ENCODE data around the gene FEV. TPM values are rescaled to one million over a fixed set of nuclear protein-coding genes. Genes with fewer than 3 reads are reported as not detected.

FEV gene
- total RNA-seq, 1 donor from 2014 or later, result not detected

- intact Hi-C loops (cut with DNase I), result no loop called here
- DNase-seq, result no peak
Observed at GRCh38 chr2:219024059-219024458, 39.1 kb upstream of the FEV start.

GRCh38 chr2:219023045-219023605 is 38.1 kb upstream of the FEV start:
- H3K36me3 ChIP-seq, result no peaks in the 10 kb centered on the region
- no peak overlapping the region for H3K4me3 ChIP-seq
- no peak for TF ChIP-seq CTCF (IDR thresholded peaks at IDR 0.05)
- no peaks in the 10 kb centered on the region for H3K9me3 ChIP-seq
- H3K27me3 ChIP-seq (ENCODE audit: low read depth), result no peaks in the 10 kb centered on the region
- no peak overlapping the region for H3K27ac ChIP-seq
- no peak for DNase-seq
- no peaks in the 10 kb centered on the region for H3K4me1 ChIP-seq
- ATAC-seq, result no peak
- intact Hi-C loops (cut with DNase I), result no loop called here

More at GRCh38 chr2:219024059-219024458, 39.1 kb upstream of the FEV start:
- Histone ChIP-seq H3K9me3 (no peaks in the 10 kb centered on the region), H3K27me3 (ENCODE audit: low read depth) (no peaks in the 10 kb centered on the region), H3K4me3 (no peak overlapping the region), H3K36me3 (no peaks in the 10 kb centered on the region), H3K27ac (no peak overlapping the region), H3K4me1 (no peaks in the 10 kb centered on the region)
- ATAC-seq, result no peak
- TF ChIP-seq CTCF (IDR thresholded peaks at IDR 0.05), result no peak

- ATAC-seq (no peak), DNase-seq (no peak)
- no peak overlapping the region for H3K27ac ChIP-seq
- no peaks in the 10 kb centered on the region for H3K27me3 ChIP-seq (ENCODE audit: low read depth)
- no peak overlapping the region for H3K4me3 ChIP-seq
- no peak for TF ChIP-seq CTCF (IDR thresholded peaks at IDR 0.05)
- no peaks in the 10 kb centered on the region for H3K9me3 ChIP-seq
- H3K36me3 ChIP-seq, result no peaks in the 10 kb centered on the region
- H3K4me1 ChIP-seq, result no peaks in the 10 kb centered on the region
- intact Hi-C loops (cut with DNase I), result no loop called here
Observed at GRCh38 chr2:219022616-219023015, 37.6 kb upstream of the FEV start.

GRCh38 chr2:219022041-219022440 is 37.1 kb upstream of the FEV start:
- Histone ChIP-seq H3K4me1 (no peaks in the 10 kb centered on the region), H3K4me3 (no peak overlapping the region), H3K27ac (no peak overlapping the region), H3K9me3 (no peaks in the 10 kb centered on the region), H3K27me3 (ENCODE audit: low read depth) (no peaks in the 10 kb centered on the region), H3K36me3 (no peaks in the 10 kb centered on the region)
- intact Hi-C loops (cut with DNase I), result no loop called here
- DNase-seq, result no peak
- TF ChIP-seq CTCF (IDR thresholded peaks at IDR 0.05), result no peak
- ATAC-seq, result no peak

- TF ChIP-seq CTCF (IDR thresholded peaks at IDR 0.05), result no peak
- Histone ChIP-seq H3K4me3 (no peak overlapping the region), H3K36me3 (no peaks in the 10 kb centered on the region), H3K27me3 (ENCODE audit: low read depth) (no peaks in the 10 kb centered on the region), H3K27ac (no peak overlapping the region), H3K9me3 (no peaks in the 10 kb centered on the region), H3K4me1 (no peaks in the 10 kb centered on the region)
- DNase-seq (no peak), ATAC-seq (peak; percentile 45 to 64)
- intact Hi-C loops (cut with DNase I), result no loop called here
Observed at GRCh38 chr2:219021591-219021990, 36.6 kb upstream of the FEV start.
